Prostate gland (tissue), 2 donors: ENCODE data around the gene UST. TPM values are rescaled to one million over a fixed set of nuclear protein-coding genes. Genes with fewer than 3 reads are reported as not detected.

Experiments
- DNase-seq: peaks from one replicate; pipeline ENCODE4 v3.0.0-alpha.2; 2019; ENCODE audit warnings: low spot score
- H3K27ac ChIP-seq, 2 donors: fragments of 200-600 bp; sonication (generic); 2 replicates each; pipeline ENCODE4 v1.5.1; 2017 to 2019
- H3K27me3 ChIP-seq: fragments of 200-600 bp; sonication (generic); replicated peaks from 2 replicates; pipeline ENCODE4 v1.5.1; 2019; ENCODE audit not compliant: insufficient read depth
- H3K36me3 ChIP-seq, 2 donors: fragments of 200-600 bp; sonication (generic); 1 replicate in 1 of 2; 2 replicates in 1 of 2; pipeline versions ENCODE4 v1.5.1 to v1.8.1; 2017 to 2019
- H3K4me1 ChIP-seq: fragments of 200-600 bp; sonication (generic); replicated peaks from 2 replicates; pipeline ENCODE4 v1.5.1; 2019
- H3K4me3 ChIP-seq, 2 donors: fragments of 200-600 bp; sonication (generic); 2 replicates each; pipeline ENCODE4 v1.5.1; 2017 to 2019
- H3K9me3 ChIP-seq: fragments of 200-600 bp; sonication (generic); 2 replicates; pipeline ENCODE4 v1.5.1; 2017
- CTCF ChIP-seq, 4 experiments: fragments of 200-600 bp in 2 of 4; fragments of 450-650 bp in 2 of 4; sonication (generic) in 2 of 4; IDR thresholded peaks; 1 replicate in 3 of 4; 2 replicates in 1 of 4; pipeline ENCODE4 v1.5.1; 2016 to 2019; ENCODE audit warnings: antibody characterized with exemption in 4 of 4, mild to moderate bottlenecking in 2 of 4, moderate library complexity in 2 of 4
- POLR2A ChIP-seq: fragments of 450-650 bp; IDR thresholded peaks from one replicate; pipeline ENCODE4 v1.6.1; 2016; ENCODE audit warnings: antibody characterized with exemption, mild to moderate bottlenecking
- POLR2AphosphoS5 ChIP-seq: sonication (generic); formaldehyde crosslinking; IDR thresholded peaks from one replicate; pipeline ENCODE4 v1.6.1; 2017; ENCODE audit warnings: antibody characterized with exemption
- WGBS: methylation state at CpG from one replicate; pipeline ENCODE4 v1.1.5; 2018; 5-methylcytosine and 5-hydroxymethylcytosine counted together
- intact Hi-C: fragments of 100-400 bp; cut with DNase I; formaldehyde crosslinking; loops from one replicate; pipeline ENCODE4 v1.14.2; 2022
- total RNA-seq, 2 donors: library from RNA; depleted of rRNA; stranded (reverse); fragments of >200 nt; gene quantifications; one replicate each; pipeline ENCODE4 v1.1.0, GENCODE V29; 2016

UST gene
- total RNA-seq, 2 donors from 2014 or later: 6.6 to 12.9 TPM

GRCh38 chr6:148998704-148999103 lies 251.9 kb downstream of the UST start:
- no peak for DNase-seq
- WGBS: 96% methylated on average over 4 of the region's 4 CpGs
- no peak overlapping the region for H3K27ac ChIP-seq

GRCh38 chr6:148999501-148999900 lies 252.7 kb downstream of the UST start:
- Histone ChIP-seq H3K36me3 (no peaks in the 10 kb centered on the region), H3K4me1 (no peaks in the 10 kb centered on the region), H3K9me3 (no peaks in the 10 kb centered on the region), H3K4me3 (no peak overlapping the region), H3K27ac (no peak overlapping the region), H3K27me3 (no peaks in the 10 kb centered on the region)
- no peak for DNase-seq
- intact Hi-C loops: no loop called here
- no peak for TF ChIP-seq POLR2AphosphoS5
- 48% methylated on average over 1 of the region's 1 CpG for WGBS

More at GRCh38 chr6:148998704-148999103, 251.9 kb downstream of the UST start:
- H3K27me3 ChIP-seq: no peaks in the 10 kb centered on the region
- no peaks in the 10 kb centered on the region for H3K4me1 ChIP-seq
- H3K9me3 ChIP-seq: no peaks in the 10 kb centered on the region
- intact Hi-C loops: no loop called here
- no peaks in the 10 kb centered on the region for H3K36me3 ChIP-seq
- H3K4me3 ChIP-seq: no peak overlapping the region
- TF ChIP-seq POLR2A: no peak
- no peak for TF ChIP-seq CTCF (IDR thresholded peaks at IDR 0.05)
- no peak for TF ChIP-seq POLR2AphosphoS5

GRCh38 chr6:148999929-149000468 lies 253.2 kb downstream of the UST start:
- Histone ChIP-seq H3K27ac (no peak overlapping the region), H3K36me3 (no peaks in the 10 kb centered on the region), H3K27me3 (no peaks in the 10 kb centered on the region), H3K9me3 (no peaks in the 10 kb centered on the region), H3K4me3 (no peak overlapping the region), H3K4me1 (no peaks in the 10 kb centered on the region)
- intact Hi-C loops: no loop called here
- DNase-seq: no peak
- WGBS: 73% methylated on average over 3 of the region's 3 CpGs
- TF ChIP-seq CTCF (IDR thresholded peaks at IDR 0.05) (no peak), POLR2AphosphoS5 (no peak), POLR2A (no peak)

- intact Hi-C loops: no loop called here
Observed at GRCh38 chr6:149001422-149001821, 254.6 kb downstream of the UST start.

GRCh38 chr6:149003560-149003959 lies 256.7 kb downstream of the UST start:
- TF ChIP-seq CTCF (IDR thresholded peaks at IDR 0.05): no peak
- TF ChIP-seq POLR2AphosphoS5: no peak
- no peak for TF ChIP-seq POLR2A
- WGBS: 51% methylated on average over 7 of the region's 7 CpGs
- Histone ChIP-seq H3K4me1 (no peaks in the 10 kb centered on the region), H3K4me3 (no peak overlapping the region), H3K36me3 (no peaks in the 10 kb centered on the region), H3K27ac (no peak overlapping the region), H3K27me3 (no peaks in the 10 kb centered on the region), H3K9me3 (no peaks in the 10 kb centered on the region)
- intact Hi-C loops: no loop called here
- DNase-seq: no peak

More at GRCh38 chr6:149001422-149001821, 254.6 kb downstream of the UST start:
- DNase-seq: no peak
- no peak for TF ChIP-seq POLR2A
- no peak for TF ChIP-seq CTCF (IDR thresholded peaks at IDR 0.05)
- no peaks in the 10 kb centered on the region for H3K9me3 ChIP-seq
- no peak overlapping the region for H3K4me3 ChIP-seq
- no peaks in the 10 kb centered on the region for H3K36me3 ChIP-seq
- no peaks in the 10 kb centered on the region for H3K27me3 ChIP-seq
- H3K4me1 ChIP-seq: no peaks in the 10 kb centered on the region
- H3K27ac ChIP-seq: no peak overlapping the region
